C4-2B (cell line): Measurements from ENCODE around the gene C2CD3.
"Not testable (repeated sequence)": the region's sequence is repeated elsewhere in the genome, so short reads cannot be mapped to it uniquely, and the experiment has no call there.

ENCODE experiments used
- ZFX ChIP-seq: fragments of 450-650 bp; IDR thresholded peaks from 2 replicates; pipeline ENCODE4 v1.6.1; 2017
- TF ChIP-seq, protein P1 (sequence below): fragments of 450-650 bp; conservative IDR thresholded peaks from 2 replicates; pipeline ENCODE4 v1.5.1; 2017; ENCODE audit warnings: mild to moderate bottlenecking

GRCh38 chr11:74129121-74129520 is 41.7 kb downstream of the C2CD3 start:
- TF ChIP-seq, protein P1, sequence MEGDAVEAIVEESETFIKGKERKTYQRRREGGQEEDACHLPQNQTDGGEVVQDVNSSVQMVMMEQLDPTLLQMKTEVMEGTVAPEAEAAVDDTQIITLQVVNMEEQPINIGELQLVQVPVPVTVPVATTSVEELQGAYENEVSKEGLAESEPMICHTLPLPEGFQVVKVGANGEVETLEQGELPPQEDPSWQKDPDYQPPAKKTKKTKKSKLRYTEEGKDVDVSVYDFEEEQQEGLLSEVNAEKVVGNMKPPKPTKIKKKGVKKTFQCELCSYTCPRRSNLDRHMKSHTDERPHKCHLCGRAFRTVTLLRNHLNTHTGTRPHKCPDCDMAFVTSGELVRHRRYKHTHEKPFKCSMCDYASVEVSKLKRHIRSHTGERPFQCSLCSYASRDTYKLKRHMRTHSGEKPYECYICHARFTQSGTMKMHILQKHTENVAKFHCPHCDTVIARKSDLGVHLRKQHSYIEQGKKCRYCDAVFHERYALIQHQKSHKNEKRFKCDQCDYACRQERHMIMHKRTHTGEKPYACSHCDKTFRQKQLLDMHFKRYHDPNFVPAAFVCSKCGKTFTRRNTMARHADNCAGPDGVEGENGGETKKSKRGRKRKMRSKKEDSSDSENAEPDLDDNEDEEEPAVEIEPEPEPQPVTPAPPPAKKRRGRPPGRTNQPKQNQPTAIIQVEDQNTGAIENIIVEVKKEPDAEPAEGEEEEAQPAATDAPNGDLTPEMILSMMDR, result not testable (repeated sequence)
- TF ChIP-seq ZFX, result not testable (repeated sequence)
